Prostate gland (tissue), 2 donors: Measurements from ENCODE around the gene GULP1. TPM values are rescaled to one million over a fixed set of nuclear protein-coding genes. Genes with fewer than 3 reads are reported as not detected.

Experiments used
- DNase-seq: peaks from one replicate; pipeline ENCODE4 v3.0.0-alpha.2; 2019; ENCODE audit warnings: low spot score
- H3K27ac ChIP-seq, 2 donors: fragments of 200-600 bp; sonication (generic); 2 replicates each; pipeline ENCODE4 v1.5.1; 2017 to 2019
- H3K27me3 ChIP-seq: fragments of 200-600 bp; sonication (generic); replicated peaks from 2 replicates; pipeline ENCODE4 v1.5.1; 2019; ENCODE audit not compliant: insufficient read depth
- H3K36me3 ChIP-seq, 2 donors: fragments of 200-600 bp; sonication (generic); 1 replicate in 1 of 2; 2 replicates in 1 of 2; pipeline versions ENCODE4 v1.5.1 to v1.8.1; 2017 to 2019
- H3K4me1 ChIP-seq: fragments of 200-600 bp; sonication (generic); replicated peaks from 2 replicates; pipeline ENCODE4 v1.5.1; 2019
- H3K4me3 ChIP-seq, 2 donors: fragments of 200-600 bp; sonication (generic); 2 replicates each; pipeline ENCODE4 v1.5.1; 2017 to 2019
- H3K9me3 ChIP-seq: fragments of 200-600 bp; sonication (generic); 2 replicates; pipeline ENCODE4 v1.5.1; 2017
- CTCF ChIP-seq, 4 experiments: fragments of 200-600 bp in 2 of 4; fragments of 450-650 bp in 2 of 4; sonication (generic) in 2 of 4; IDR thresholded peaks; 1 replicate in 3 of 4; 2 replicates in 1 of 4; pipeline ENCODE4 v1.5.1; 2016 to 2019; ENCODE audit warnings: antibody characterized with exemption in 4 of 4, mild to moderate bottlenecking in 2 of 4, moderate library complexity in 2 of 4
- POLR2A ChIP-seq: fragments of 450-650 bp; IDR thresholded peaks from one replicate; pipeline ENCODE4 v1.6.1; 2016; ENCODE audit warnings: antibody characterized with exemption, mild to moderate bottlenecking
- POLR2AphosphoS5 ChIP-seq: sonication (generic); formaldehyde crosslinking; IDR thresholded peaks from one replicate; pipeline ENCODE4 v1.6.1; 2017; ENCODE audit warnings: antibody characterized with exemption
- WGBS: methylation state at CpG from one replicate; pipeline ENCODE4 v1.1.5; 2018; 5-methylcytosine and 5-hydroxymethylcytosine counted together
- intact Hi-C: fragments of 100-400 bp; cut with DNase I; formaldehyde crosslinking; loops from one replicate; pipeline ENCODE4 v1.14.2; 2022
- total RNA-seq, 2 donors: library from RNA; depleted of rRNA; stranded (reverse); fragments of >200 nt; gene quantifications; one replicate each; pipeline ENCODE4 v1.1.0, GENCODE V29; 2016

Gene GULP1
- total RNA-seq, 2 donors from 2014 or later, result 29.3 to 45.4 TPM

- WGBS, result 71% methylated on average over 1 of the region's 1 CpG
- H3K4me3 ChIP-seq, result no peak overlapping the region
- H3K27ac ChIP-seq, result no peak overlapping the region
- H3K36me3 ChIP-seq, result no peaks in the 10 kb centered on the region
- TF ChIP-seq CTCF (IDR thresholded peaks at IDR 0.05) (no peak), POLR2A (no peak), POLR2AphosphoS5 (no peak)
- intact Hi-C loops, result no loop called here
- H3K9me3 ChIP-seq, result no peaks in the 10 kb centered on the region
- no peak for DNase-seq
- no peaks in the 10 kb centered on the region for H3K27me3 ChIP-seq
- no peaks in the 10 kb centered on the region for H3K4me1 ChIP-seq
These were observed 40.6 kb upstream of the GULP1 start for GRCh38 chr2:188251034-188251433.

GRCh38 chr2:188256420-188256819 is 35.3 kb upstream of the GULP1 start:
- Histone ChIP-seq H3K36me3 (no peaks in the 10 kb centered on the region), H3K4me3 (no peak overlapping the region), H3K27ac (no peak overlapping the region), H3K27me3 (no peaks in the 10 kb centered on the region), H3K9me3 (no peaks in the 10 kb centered on the region), H3K4me1 (no peaks in the 10 kb centered on the region)
- TF ChIP-seq POLR2A, result no peak
- no peak for TF ChIP-seq POLR2AphosphoS5
- no peak for TF ChIP-seq CTCF (IDR thresholded peaks at IDR 0.05)
- DNase-seq, result no peak
- intact Hi-C loops, result no loop called here

- Histone ChIP-seq H3K27me3 (no peaks in the 10 kb centered on the region), H3K36me3 (no peaks in the 10 kb centered on the region), H3K4me3 (no peak overlapping the region), H3K4me1 (no peaks in the 10 kb centered on the region), H3K9me3 (no peaks in the 10 kb centered on the region), H3K27ac (no peak overlapping the region)
- no peak for TF ChIP-seq POLR2A
- TF ChIP-seq CTCF (IDR thresholded peaks at IDR 0.05), result no peak
- TF ChIP-seq POLR2AphosphoS5, result no peak
- WGBS, result 78% methylated on average over 2 of the region's 2 CpGs
- intact Hi-C loops, result no loop called here
- DNase-seq, result no peak
These were observed 26.4 kb upstream of the GULP1 start for GRCh38 chr2:188265315-188265714.

GRCh38 chr2:188267776-188268175 is 23.9 kb upstream of the GULP1 start:
- WGBS, result 93% methylated on average over 2 of the region's 2 CpGs

More at GRCh38 chr2:188267776-188268175, 23.9 kb upstream of the GULP1 start:
- H3K4me3 ChIP-seq, result no peak overlapping the region
- TF ChIP-seq CTCF (IDR thresholded peaks at IDR 0.05), result no peak
- TF ChIP-seq POLR2A, result no peak
- TF ChIP-seq POLR2AphosphoS5, result no peak
- intact Hi-C loops, result no loop called here
- no peak overlapping the region for H3K27ac ChIP-seq
- H3K4me1 ChIP-seq, result no peaks in the 10 kb centered on the region
- no peaks in the 10 kb centered on the region for H3K27me3 ChIP-seq
- H3K9me3 ChIP-seq, result no peaks in the 10 kb centered on the region
- no peaks in the 10 kb centered on the region for H3K36me3 ChIP-seq
- DNase-seq, result no peak
